HUES6 (cell line): ENCODE data around the gene FN3K.

Experiments used
- H3K27ac ChIP-seq: 2 replicates; pipeline ENCODE4 v1.7.0; 2013; ENCODE audit warnings: low read depth, mild to moderate bottlenecking, low read length, inconsistent platforms
- H3K27me3 ChIP-seq: 2 replicates; pipeline ENCODE4 v1.6.1; 2013; ENCODE audit warnings: low read length; ENCODE audit not compliant: control insufficient read depth, insufficient read depth
- H3K36me3 ChIP-seq: 2 replicates; pipeline ENCODE4 v1.6.1; 2013; ENCODE audit warnings: low read length; ENCODE audit not compliant: control insufficient read depth, insufficient read depth
- H3K4me1 ChIP-seq: 2 replicates; pipeline ENCODE4 v1.6.1; 2013; ENCODE audit warnings: low read length; ENCODE audit not compliant: control insufficient read depth, insufficient read depth
- H3K4me3 ChIP-seq: 2 replicates; pipeline ENCODE4 v1.5.1; 2013; ENCODE audit warnings: low read depth, low read length
- H3K9ac ChIP-seq: one replicate; pipeline ENCODE4 v1.6.1; 2013; ENCODE audit warnings: mild to moderate bottlenecking, low read length
- H3K9me3 ChIP-seq: 2 replicates; pipeline ENCODE4 v1.6.1; 2013; ENCODE audit warnings: low read depth, low read length; ENCODE audit not compliant: control insufficient read depth, insufficient read depth

The FN3K gene

GRCh38 chr17:82734987-82735866, at the start of gene FN3K:
Gene FN3K, plus strand, starts transcription at chr17:82735615. Its CDS starts 22 bp downstream, at chr17:82735637.
- Histone ChIP-seq H3K4me3 (peak within 1 kb of the TSS; percentile 79), H3K9ac (peak within 1 kb of the TSS; percentile 83), H3K36me3 (peaks cover 25% of the 10 kb centered on the region), H3K27ac (no peak within 1 kb of the TSS; the same call in 1 of the 2 replicates), H3K27me3 (peaks cover 5% of the 10 kb centered on the region), H3K4me1 (no peaks in the 10 kb centered on the region), H3K9me3 (peaks cover 18% of the 10 kb centered on the region)

DNA sequence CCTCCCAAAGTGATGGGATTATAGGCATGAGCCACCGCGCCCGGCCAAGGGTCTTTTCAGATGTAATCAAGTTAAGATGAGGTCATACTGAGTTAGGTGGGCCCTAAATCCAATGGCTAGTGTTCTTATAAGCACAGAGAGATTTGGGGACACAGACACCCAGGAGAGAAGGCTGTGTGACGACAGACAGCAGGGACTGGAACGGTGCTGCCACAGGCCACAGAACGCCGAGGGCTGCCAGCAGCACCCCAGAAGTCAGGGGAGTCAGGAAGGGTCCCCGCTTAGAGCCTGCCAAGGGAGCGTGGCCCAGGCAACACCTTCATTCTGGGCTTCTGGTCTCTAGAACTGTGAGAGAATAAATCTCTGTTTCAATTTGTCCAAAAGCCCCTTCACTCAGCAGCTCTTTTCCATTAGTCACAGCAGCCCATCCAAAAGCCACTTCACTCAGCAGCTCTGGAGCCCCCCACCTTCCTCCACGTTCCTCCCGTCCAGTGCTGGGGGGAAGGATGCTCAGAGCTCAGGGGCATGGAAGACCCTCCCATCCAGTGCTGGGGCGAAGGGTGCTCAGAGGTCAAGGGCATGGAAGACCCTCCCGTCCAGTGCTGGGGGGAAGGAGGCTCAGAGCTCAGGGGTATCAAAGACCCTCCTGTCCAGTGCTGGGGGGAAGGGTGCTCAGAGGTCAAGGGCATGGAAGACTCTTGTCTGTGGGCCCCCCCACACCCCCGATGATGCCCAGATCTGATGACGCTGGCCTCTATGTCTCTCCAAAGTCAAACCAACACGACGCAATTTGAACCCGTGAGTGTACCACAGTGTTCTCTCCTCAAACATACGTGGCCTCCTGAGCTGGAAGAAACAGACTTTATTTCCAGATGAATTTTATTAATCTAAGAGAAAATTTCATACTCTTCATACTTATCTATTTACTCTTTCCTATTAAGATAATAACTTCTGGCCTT, 48.8 kb upstream of the FN3K start:
- H3K27ac ChIP-seq, result no peak overlapping the region
- H3K9me3 ChIP-seq, result no peaks in the 10 kb centered on the region
- no peak overlapping the region for H3K9ac ChIP-seq
- no peaks in the 10 kb centered on the region for H3K36me3 ChIP-seq
- H3K27me3 ChIP-seq, result peaks cover 2% of the 10 kb centered on the region; the same call in 1 of the 2 replicates
- H3K4me3 ChIP-seq, result no peak overlapping the region
- H3K4me1 ChIP-seq, result no peaks in the 10 kb centered on the region

- Histone ChIP-seq H3K4me3 (no peak overlapping the region), H3K4me1 (no peaks in the 10 kb centered on the region), H3K27me3 (peaks cover 2% of the 10 kb centered on the region; the same call in 1 of the 2 replicates), H3K36me3 (no peaks in the 10 kb centered on the region), H3K9me3 (no peaks in the 10 kb centered on the region), H3K9ac (no peak overlapping the region), H3K27ac (no peak overlapping the region)
Measured at GRCh38 chr17:82687375-82687861, 48.0 kb upstream of the FN3K start.

DNA sequence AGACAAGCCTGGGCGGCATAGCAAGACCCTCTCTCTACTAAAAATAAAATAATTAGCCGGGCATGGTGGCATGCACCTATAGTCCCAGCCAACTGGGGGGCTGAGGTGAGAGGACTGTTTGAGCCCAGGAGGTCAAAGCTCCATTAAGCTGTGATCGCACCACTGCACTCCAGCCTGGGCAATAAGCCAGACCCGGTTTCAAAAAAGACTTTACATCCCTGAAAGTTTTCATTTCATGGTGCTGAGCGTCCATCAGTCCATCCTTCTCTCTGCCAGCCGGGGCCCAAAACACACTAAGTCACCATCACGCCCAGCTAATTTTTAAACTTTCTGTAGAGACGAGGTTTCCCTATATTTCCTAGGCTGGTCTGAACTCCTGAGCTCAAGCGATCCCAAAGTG, 47.5 kb upstream of the FN3K start:
- Histone ChIP-seq H3K9me3 (no peaks in the 10 kb centered on the region), H3K9ac (no peak overlapping the region), H3K4me1 (no peaks in the 10 kb centered on the region), H3K27ac (no peak overlapping the region), H3K4me3 (no peak overlapping the region), H3K27me3 (peaks cover 2% of the 10 kb centered on the region; the same call in 1 of the 2 replicates), H3K36me3 (no peaks in the 10 kb centered on the region)

GRCh38 chr17:82689077-82689476, 46.3 kb upstream of the FN3K start:
- peaks cover under 1% of the 10 kb centered on the region; the same call in 1 of the 2 replicates for H3K9me3 ChIP-seq
- no peak overlapping the region for H3K9ac ChIP-seq
- H3K4me3 ChIP-seq, result no peak overlapping the region
- no peaks in the 10 kb centered on the region for H3K4me1 ChIP-seq
- H3K27me3 ChIP-seq, result peaks cover 2% of the 10 kb centered on the region; the same call in 1 of the 2 replicates
- no peak overlapping the region for H3K27ac ChIP-seq
- no peaks in the 10 kb centered on the region for H3K36me3 ChIP-seq

DNA sequence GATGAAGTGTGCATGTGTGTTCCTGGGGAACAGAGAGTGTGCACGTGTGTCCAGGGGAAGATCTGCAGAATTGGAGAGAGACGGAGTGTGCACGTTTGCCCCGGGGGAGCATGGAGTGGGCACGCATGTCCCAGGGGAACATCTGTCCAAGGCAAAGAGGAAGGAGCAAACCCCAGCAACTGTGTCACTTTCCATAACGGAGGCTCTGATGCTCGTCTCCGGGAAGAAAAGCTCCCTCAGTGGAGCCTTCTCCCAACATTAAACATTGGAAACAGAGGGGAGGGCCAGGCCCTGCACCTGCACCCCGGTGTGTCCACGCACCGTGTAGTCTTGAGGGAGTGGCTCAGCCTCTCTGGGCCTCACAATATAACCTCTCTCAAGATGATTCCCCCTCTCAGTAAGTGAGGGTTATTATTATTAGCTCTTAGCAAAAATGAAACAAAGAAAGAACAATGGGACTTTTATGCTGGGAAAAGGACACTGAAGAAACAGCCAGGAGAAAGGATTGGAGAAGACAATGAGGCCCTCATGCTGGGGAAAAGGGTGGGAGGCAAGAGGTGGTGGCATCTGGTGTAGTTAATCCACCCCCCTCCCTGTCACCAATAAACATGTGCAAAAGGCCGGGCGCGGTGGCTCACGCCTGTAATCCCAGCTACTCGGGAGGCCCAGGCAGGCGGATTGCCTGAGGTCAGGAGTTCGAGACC, 44.5 kb upstream of the FN3K start:
- no peak overlapping the region for H3K4me3 ChIP-seq
- peaks cover 9% of the 10 kb centered on the region; the same call in 1 of the 2 replicates for H3K27me3 ChIP-seq
- peaks cover 11% of the 10 kb centered on the region for H3K9me3 ChIP-seq
- no peak overlapping the region for H3K27ac ChIP-seq
- H3K9ac ChIP-seq, result no peak overlapping the region
- no peaks in the 10 kb centered on the region for H3K4me1 ChIP-seq
- no peaks in the 10 kb centered on the region for H3K36me3 ChIP-seq

GRCh38 chr17:82691714-82692113, 43.7 kb upstream of the FN3K start:
- Histone ChIP-seq H3K4me3 (no peak overlapping the region), H3K9ac (no peak overlapping the region), H3K36me3 (no peaks in the 10 kb centered on the region), H3K4me1 (0 out of 2 replicates have a peak, but pooled peaks cover under 1% of the 10 kb centered on the region), H3K27ac (no peak overlapping the region), H3K27me3 (peaks cover 17% of the 10 kb centered on the region), H3K9me3 (peaks cover 11% of the 10 kb centered on the region)

GRCh38 chr17:82692268-82692667, 43.1 kb upstream of the FN3K start:
- Histone ChIP-seq H3K27me3 (peaks cover 22% of the 10 kb centered on the region), H3K36me3 (no peaks in the 10 kb centered on the region), H3K4me1 (peaks cover 6% of the 10 kb centered on the region; the same call in 1 of the 2 replicates)

DNA sequence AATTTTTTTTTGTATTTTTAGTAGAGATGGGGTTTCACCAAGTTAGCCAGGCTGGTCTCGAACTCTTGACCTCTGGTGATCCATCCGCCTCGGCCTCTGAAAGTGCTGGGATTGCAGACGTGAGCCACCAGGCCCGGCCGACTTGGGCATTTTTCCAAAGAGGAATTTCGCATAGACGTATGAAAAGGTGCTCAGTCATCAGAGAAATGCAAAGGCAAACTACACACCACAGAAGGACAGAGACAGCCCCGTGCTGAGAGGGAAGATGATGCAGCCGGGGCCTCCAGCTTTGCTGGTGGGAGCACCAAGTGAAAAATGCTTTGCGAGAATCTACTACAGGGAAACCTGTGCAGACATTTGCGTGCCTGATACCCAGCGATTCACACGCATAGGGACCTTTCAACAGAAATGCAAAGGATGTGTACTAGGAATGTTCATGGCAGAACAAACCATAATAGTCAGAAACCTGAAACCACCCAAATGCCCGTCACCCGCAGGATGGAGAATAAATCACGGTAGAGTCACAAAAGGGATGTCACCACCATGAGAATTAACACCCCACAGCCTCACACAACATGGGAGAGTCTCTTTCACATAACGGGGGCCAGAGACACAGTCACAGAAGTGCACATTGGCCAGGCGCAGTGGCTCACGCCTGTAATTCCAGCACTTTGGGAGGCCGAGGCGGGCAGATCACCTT, 42.1 kb upstream of the FN3K start:
- H3K4me3 ChIP-seq, result no peak overlapping the region

More at GRCh38 chr17:82692268-82692667, 43.1 kb upstream of the FN3K start:
- H3K9me3 ChIP-seq, result peaks cover 11% of the 10 kb centered on the region
- no peak overlapping the region for H3K9ac ChIP-seq
- H3K4me3 ChIP-seq, result no peak overlapping the region
- H3K27ac ChIP-seq, result no peak overlapping the region

GRCh38 chr17:82694647-82695046, 40.8 kb upstream of the FN3K start:
- Histone ChIP-seq H3K36me3 (no peaks in the 10 kb centered on the region), H3K27me3 (peaks cover 38% of the 10 kb centered on the region), H3K4me1 (peaks cover 8% of the 10 kb centered on the region; the same call in 1 of the 2 replicates), H3K9ac (no peak overlapping the region), H3K4me3 (no peak overlapping the region), H3K27ac (no peak overlapping the region), H3K9me3 (peaks cover 11% of the 10 kb centered on the region)

More for the DNA sequence above, 42.1 kb upstream of the FN3K start:
- Histone ChIP-seq H3K27ac (no peak overlapping the region), H3K27me3 (peaks cover 31% of the 10 kb centered on the region), H3K9me3 (peaks cover 11% of the 10 kb centered on the region), H3K9ac (no peak overlapping the region), H3K36me3 (no peaks in the 10 kb centered on the region), H3K4me1 (peaks cover 8% of the 10 kb centered on the region; the same call in 1 of the 2 replicates)
